PC-9 (cell line): Measurements from ENCODE around the gene ARHGAP45.

ENCODE experiments used
- EZH2 ChIP-seq: fragments of 200-600 bp; sonication (generic); IDR thresholded peaks from 2 replicates; pipeline ENCODE4 v1.8.0; 2017; ENCODE audit warnings: antibody characterized with exemption, low read depth
- TF ChIP-seq, protein P1 (sequence below): fragments of 200-600 bp; sonication (generic); conservative IDR thresholded peaks from 2 replicates; pipeline ENCODE4 v1.6.1; 2017; ENCODE audit warnings: mixed run types, antibody characterized with exemption, mild to moderate bottlenecking, moderate library complexity

DNA sequence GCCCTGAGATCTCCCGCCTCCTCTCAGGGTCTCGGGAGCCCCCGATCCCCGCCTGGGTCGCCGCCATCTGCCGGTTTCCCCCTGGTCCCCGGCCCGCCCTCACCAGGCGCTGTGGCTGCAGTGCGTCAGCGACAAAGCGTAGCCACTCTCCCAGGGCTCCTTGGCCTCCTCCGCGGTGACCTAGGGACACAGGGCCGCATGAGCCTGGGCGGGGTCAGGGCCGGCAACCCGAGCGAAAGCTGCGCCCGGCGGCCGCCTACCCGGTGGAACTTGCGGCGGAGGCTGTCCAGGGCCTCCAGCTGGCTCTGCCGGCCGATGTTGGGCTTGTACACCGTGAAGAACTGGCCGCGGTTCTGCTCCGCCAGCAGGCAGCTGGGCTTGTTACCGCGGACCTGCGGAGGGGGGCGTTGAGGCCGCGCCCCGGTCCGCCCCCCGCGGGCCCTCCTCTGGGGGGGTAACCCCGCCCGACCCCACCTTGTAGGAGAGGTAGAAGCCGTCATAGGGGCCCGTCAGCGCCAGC, 42.1 kb downstream of the ARHGAP45 start:
- TF ChIP-seq, protein P1, sequence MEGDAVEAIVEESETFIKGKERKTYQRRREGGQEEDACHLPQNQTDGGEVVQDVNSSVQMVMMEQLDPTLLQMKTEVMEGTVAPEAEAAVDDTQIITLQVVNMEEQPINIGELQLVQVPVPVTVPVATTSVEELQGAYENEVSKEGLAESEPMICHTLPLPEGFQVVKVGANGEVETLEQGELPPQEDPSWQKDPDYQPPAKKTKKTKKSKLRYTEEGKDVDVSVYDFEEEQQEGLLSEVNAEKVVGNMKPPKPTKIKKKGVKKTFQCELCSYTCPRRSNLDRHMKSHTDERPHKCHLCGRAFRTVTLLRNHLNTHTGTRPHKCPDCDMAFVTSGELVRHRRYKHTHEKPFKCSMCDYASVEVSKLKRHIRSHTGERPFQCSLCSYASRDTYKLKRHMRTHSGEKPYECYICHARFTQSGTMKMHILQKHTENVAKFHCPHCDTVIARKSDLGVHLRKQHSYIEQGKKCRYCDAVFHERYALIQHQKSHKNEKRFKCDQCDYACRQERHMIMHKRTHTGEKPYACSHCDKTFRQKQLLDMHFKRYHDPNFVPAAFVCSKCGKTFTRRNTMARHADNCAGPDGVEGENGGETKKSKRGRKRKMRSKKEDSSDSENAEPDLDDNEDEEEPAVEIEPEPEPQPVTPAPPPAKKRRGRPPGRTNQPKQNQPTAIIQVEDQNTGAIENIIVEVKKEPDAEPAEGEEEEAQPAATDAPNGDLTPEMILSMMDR: no peak
- TF ChIP-seq EZH2: no peak
